Measurements from ENCODE around the gene TMED3.
"Not testable (repeated sequence)": the region's sequence is repeated elsewhere in the genome, so short reads cannot be mapped to it uniquely, and the experiment has no call there.

Gene TMED3

DNA sequence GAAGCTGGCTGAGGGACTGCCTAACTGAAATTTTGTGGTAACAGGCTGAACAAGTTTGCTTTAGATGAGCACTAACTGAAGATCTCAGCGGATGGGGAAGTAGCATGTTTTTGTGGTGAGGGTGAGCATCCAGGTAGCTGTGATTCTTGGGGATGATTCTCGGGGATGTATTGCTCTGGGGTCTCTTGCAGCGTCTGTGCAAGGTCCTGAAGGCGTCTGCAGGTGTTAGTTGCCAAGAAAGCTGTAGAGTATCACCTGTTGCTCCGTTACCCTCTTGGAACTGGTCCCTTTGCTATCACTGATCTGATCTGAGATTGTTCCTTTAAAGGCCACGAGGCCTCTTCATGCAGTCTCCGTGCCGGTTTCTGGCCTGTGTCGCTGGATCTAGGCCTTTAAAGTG is 6.0 kb downstream of the TMED3 start:
- no peak for DNase-seq (ENCODE audit: low read depth)

DNA sequence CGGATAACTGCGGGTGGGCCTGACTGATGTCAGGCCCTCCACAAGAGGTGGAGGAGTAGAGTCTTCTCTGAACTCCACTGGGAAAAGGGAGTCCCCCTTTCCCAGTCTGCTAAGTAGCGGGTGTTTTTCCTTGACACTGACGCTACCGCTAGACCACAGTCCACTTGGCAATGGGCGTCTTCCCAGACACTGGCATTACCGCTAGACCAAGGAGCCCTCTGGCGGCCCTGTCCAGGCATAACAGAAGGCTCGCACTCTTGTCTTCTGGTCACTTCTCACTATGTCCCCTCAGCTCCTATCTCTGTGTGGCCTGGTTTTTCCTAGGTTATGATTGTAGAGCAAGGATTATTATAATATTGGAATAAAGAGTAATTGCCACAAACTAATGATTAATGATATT is 9.1 kb downstream of the TMED3 start:
- not testable (repeated sequence) for DNase-seq (ENCODE audit: low read depth)

- no peak for DNase-seq (ENCODE audit: low read depth)
Measured at GRCh38 chr15:79321876-79322275, 11.0 kb downstream of the TMED3 start.

DNA sequence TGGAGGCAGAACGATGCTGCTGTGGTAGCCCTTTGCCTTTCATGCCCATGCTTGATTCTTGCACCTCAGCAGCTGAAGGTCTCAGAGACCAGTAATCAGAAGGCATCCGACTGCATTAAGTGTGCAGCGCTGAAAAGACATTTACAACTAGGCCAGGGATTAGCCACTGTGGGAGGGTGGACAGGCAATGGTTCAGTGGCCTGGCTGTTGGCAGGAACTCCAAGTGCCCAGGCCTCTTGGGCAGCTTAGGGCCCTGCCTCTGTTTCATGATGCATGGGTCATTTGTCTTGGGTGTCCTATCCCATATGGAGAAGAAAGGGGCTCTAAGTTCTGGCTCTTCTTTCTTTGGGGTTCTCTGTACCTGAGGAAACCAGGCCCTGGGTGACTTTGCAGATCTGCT is 11.4 kb downstream of the TMED3 start:
- no peak for DNase-seq (ENCODE audit: low read depth)

DNA sequence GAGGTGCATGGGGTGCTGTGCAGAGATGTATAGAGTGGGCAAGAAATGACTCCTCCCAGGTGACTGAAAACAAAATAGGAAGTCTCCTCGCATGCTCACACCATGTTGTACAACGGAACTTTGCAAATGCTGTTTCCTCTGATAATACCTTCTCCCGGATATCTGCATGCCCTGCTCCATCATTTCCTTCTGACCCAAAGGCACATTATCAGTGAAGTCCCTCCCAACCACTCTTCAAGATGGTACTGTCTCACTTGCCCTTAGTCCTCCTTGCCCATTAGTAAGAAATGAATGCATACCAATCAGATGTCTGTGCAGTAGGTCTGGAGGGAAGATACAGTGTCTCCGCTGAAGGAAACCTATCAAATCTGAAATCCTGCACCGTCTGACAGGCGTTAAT is 12.0 kb downstream of the TMED3 start:
- DNase-seq (ENCODE audit: low read depth), result no peak

GRCh38 chr15:79329171-79329611 is 18.3 kb downstream of the TMED3 start:
- DNase-seq (ENCODE audit: low read depth), result no peak

DNA sequence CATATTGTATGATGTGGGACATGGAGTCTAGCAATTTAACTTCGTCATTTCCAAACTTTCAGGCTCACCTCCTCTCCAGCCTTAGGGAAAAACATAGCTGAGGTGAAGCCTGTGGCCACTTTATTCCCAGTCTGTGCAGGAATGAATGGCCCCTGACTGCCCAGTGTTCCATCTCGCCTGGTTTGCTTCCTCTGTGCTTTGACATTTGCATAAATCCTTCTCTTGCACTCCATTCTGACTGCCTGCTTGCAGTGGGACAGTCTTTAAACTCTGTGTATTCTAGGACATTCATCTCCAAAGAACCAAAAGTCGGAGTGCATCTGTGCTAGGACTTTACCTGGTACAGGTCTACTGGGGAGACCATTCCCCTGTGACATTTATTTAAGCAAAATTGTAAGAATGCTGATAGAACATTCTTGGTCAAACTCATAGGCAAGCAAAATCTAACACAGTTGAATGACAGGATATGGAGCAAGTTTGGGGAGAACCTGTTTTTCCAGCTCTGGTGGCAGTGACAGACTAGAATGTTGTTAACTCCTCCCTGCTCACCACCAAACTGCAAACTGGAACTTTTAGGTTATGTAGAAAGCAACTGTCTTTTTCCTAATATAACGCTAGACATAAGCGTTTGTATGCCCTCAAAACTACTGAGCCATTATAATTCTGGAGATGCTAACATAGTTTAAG is 22.1 kb downstream of the TMED3 start:
- no peak for DNase-seq (ENCODE audit: low read depth)

GRCh38 chr15:79337591-79337990 is 26.7 kb downstream of the TMED3 start:
- DNase-seq (ENCODE audit: low read depth), result no peak

GRCh38 chr15:79339588-79340314 is 28.8 kb downstream of the TMED3 start:
- DNase-seq (ENCODE audit: low read depth), result no peak

GRCh38 chr15:79340315-79340602 is 29.3 kb downstream of the TMED3 start:
- DNase-seq (ENCODE audit: low read depth), result no peak

DNA sequence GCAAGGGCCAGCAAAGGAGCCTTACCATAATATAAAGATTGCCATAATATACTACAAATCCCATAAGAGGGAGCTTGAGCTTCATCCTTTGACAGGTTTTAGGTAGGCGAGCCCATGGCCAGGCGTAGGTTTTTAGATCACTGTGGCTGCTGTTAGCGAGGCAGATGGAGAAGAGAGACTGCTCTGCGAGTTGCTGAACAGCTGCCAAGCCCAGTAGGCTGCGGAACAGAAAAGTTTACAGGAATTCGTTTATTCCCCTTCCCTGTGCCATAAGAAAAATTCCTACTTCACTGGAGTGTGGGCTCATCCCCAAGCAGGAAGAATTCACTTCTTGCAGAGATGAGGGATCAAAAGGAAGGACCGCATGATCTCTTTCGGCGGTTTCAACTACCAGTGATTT is 30.5 kb downstream of the TMED3 start:
- no peak for DNase-seq (ENCODE audit: low read depth)

DNA sequence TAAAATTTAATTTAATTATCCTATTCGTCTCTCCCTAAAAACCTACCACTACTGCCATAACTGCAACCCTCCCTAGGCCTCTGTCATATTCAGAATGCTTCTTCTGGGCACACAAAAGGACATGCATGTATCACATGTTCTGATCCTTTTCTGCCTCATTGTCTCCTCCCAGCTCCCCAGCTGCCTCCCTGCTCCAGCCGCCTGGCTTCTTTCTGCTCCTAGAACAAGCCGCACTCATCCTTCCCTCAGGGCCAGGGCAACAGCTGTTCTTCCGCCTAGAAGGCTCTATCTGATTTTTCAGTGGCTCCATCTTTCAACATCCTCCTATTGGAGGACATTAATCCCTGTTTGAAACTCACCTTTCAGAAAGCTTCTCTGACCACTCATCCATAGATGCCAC is 38.6 kb downstream of the TMED3 start:
- no peak for DNase-seq (ENCODE audit: low read depth)

GRCh38 chr15:79352206-79352605 is 41.3 kb downstream of the TMED3 start:
- no peak for DNase-seq (ENCODE audit: low read depth)

DNA sequence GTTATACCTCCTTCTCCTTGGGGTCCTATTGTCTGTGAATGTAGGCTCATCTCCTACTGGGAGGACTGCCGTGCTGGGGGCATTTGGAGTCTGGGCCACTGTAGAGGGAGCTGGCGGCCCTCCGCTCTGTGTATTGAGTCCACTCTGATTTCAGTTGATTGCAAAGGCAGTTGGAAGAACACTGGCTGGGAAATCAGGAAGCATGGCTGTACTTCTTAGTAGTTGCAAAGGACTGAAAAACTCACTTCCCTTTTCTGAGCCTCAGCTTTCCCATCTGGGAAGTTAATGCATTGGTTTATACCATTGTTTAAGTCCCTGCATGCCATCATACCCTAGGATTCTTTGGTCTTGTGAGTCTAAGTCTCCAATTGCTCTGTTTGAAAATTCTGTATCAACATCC is 46.7 kb downstream of the TMED3 start:
- DNase-seq (ENCODE audit: low read depth), result no peak

GRCh38 chr15:79358069-79358468 is 47.2 kb downstream of the TMED3 start:
- no peak for DNase-seq (ENCODE audit: low read depth)

GRCh38 chr15:79364571-79365240 is 53.8 kb downstream of the TMED3 start:
- no peak for DNase-seq (ENCODE audit: low read depth)

- no peak for DNase-seq (ENCODE audit: low read depth)
Measured at GRCh38 chr15:79365765-79366164, 54.9 kb downstream of the TMED3 start.

DNA sequence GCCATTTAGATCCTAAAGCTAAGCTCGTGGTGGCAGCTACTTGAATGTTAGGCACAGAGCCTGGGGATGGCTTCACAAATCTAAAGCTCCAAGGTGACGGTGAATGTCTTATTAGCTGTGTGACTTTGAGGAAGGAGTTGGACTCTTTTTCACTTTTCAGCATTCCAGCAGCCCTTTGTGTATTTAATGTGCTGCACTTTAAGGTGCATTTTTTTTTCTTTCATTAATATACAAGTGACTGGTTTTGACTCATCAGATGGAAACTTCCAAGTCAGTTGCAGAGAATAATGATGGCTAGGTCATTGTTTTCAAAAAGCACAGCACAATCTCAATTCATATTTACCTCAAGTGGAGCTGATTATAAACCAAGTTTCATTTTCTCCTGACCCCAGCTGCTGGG is 55.8 kb downstream of the TMED3 start:
- no peak for DNase-seq (ENCODE audit: low read depth)

DNA sequence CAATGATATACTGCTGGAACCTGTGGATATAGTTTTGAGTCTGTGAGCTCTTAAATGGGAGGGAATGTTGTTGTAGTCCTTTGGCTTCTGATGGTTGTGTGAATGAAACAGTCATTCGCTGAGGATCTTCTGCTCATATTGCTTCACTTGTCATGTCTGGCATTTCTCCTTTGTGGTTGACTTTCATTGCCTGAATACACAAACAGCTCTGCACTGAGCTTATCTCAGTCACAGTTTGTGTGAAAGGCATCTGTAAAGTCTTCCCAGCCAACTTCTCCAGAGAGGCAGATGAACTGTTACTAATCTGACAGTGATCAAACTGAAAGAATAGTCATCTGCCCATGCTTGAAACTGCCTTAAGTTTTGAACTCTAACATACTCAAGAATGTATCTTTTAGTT is 59.8 kb downstream of the TMED3 start:
- DNase-seq (ENCODE audit: low read depth), result no peak

DNA sequence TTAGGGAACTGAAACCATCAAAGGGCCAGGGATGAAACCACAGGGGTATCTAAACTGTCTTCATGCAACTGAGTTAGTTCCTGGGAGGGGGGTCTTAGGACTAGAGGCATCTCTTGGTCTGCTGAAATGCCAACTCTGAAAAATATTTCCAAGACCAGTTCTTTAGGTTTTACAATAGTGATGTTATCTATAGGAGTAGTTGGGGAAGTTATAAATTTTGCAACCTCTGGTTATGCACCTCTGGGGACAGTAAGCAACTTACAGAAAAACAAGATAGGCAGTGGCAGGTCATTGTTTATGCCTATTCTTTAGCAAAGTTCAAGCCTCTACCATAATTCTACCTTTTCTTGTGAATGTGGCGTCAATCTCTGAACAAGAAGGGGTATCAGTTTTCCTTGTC is 60.7 kb downstream of the TMED3 start:
- no peak for DNase-seq (ENCODE audit: low read depth)

GRCh38 chr15:79372428-79372827 is 61.5 kb downstream of the TMED3 start:
- DNase-seq (ENCODE audit: low read depth), result no peak

All from T-helper 22 cell (primary cell).